ENCODE measurements around the gene PRKAA1.
"Not testable (repeated sequence)": the region's sequence is repeated elsewhere in the genome, so short reads cannot be mapped to it uniquely, and the experiment has no call there.

- TF ChIP-seq CTCF (IDR thresholded peaks at IDR 0.05; ENCODE audit: borderline replicate concordance, extremely low read depth, low read length, poor library complexity, severe bottlenecking); EZH2 (IDR thresholded peaks at IDR 0.05; ENCODE audit: borderline replicate concordance, low read depth, low read length, severe bottlenecking): not testable (repeated sequence)
Observed at GRCh38 chr5:40792691-40793090, 5.5 kb downstream of the PRKAA1 start.
